NT2/D1 (cell line): ENCODE data around the gene ADORA1.

Source experiments
- SUZ12 ChIP-seq: IDR thresholded peaks from 2 replicates; pipeline ENCODE4 v1.6.1; 2011; ENCODE audit not compliant: insufficient read length, insufficient read depth; ENCODE audit errors: extremely low read depth
- ZNF274 ChIP-seq: IDR thresholded peaks from 2 replicates; pipeline ENCODE4 v1.6.1; 2011; ENCODE audit warnings: mild to moderate bottlenecking, low read depth, low read length

DNA sequence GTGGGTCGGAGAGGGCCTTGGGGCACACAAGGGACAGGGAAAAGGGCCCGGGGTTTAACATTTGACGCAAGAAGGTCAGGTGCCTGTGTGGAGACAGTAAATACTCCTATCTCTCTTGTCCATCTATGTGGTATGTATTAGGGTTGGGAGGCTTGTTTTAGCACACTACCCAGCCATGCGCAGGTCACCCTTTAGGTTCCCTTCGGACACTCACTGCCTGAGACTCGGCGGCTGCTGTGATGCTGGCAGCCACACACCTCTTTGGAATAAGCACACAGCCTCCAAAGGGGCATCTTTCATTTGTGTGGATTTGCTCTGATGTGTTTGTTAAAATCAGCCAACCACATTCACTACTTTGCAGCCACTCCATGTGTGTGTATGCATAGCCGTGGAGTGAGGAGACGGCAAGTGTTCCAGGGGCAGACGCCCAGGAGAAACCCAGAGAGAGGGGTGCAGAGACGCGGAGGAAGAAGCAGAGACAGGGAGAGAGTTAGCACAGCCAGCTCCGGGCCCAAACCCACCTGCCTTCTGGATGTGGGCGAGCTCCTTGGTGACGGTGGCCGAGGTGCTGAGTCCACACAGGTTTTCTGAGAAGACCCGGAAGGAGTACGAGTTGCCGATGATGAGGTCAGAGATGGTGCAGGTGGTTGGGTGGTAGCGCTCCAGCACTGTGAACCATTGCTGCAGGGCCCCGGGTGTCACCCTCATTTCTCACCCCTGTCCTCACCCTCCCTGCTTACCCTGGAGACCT lies 42.4 kb downstream of the ADORA1 start:
- no peak for TF ChIP-seq ZNF274
- TF ChIP-seq SUZ12: no peak
